AG09309 (cell line): ENCODE results near the gene APOLD1.
"Not testable (repeated sequence)": the region's sequence is repeated elsewhere in the genome, so short reads cannot be mapped to it uniquely, and the experiment has no call there.

ENCODE experiments used
- DNase-seq: peaks from one replicate; pipeline ENCODE4 v3.0.0-alpha.2; 2010; ENCODE audit warnings: low read depth
- H3K4me3 ChIP-seq: 2 replicates; pipeline ENCODE4 v1.5.1; 2011; ENCODE audit warnings: mild to moderate bottlenecking, low read depth, low read length, moderate library complexity; ENCODE audit not compliant: control insufficient read depth
- CTCF ChIP-seq: IDR thresholded peaks from 2 replicates; pipeline ENCODE4 v1.5.1; 2011; ENCODE audit warnings: mild to moderate bottlenecking, low read depth, low read length, inconsistent platforms; ENCODE audit not compliant: insufficient read depth, control insufficient read depth; ENCODE audit errors: missing control alignments

The APOLD1 gene

GRCh38 chr12:12796928-12797793, 11.7 kb downstream of the APOLD1 start:
- DNase-seq = no peak
- H3K4me3 ChIP-seq = no peak overlapping the region
- TF ChIP-seq CTCF = no peak

GRCh38 chr12:12797794-12798152, 12.3 kb downstream of the APOLD1 start:
- no peak overlapping the region for H3K4me3 ChIP-seq
- no peak for DNase-seq

GRCh38 chr12:12798480-12798879, 13.0 kb downstream of the APOLD1 start:
- DNase-seq = no peak
- H3K4me3 ChIP-seq = no peak overlapping the region
- no peak for TF ChIP-seq CTCF

More at GRCh38 chr12:12797794-12798152, 12.3 kb downstream of the APOLD1 start:
- TF ChIP-seq CTCF = no peak

GRCh38 chr12:12799163-12799920, 13.9 kb downstream of the APOLD1 start:
- H3K4me3 ChIP-seq = no peak overlapping the region
- DNase-seq = no peak
- no peak for TF ChIP-seq CTCF

GRCh38 chr12:12800406-12801180, 15.1 kb downstream of the APOLD1 start:
- H3K4me3 ChIP-seq = no peak overlapping the region
- DNase-seq = peak; percentile 39
- no peak for TF ChIP-seq CTCF

GRCh38 chr12:12801656-12802055, 16.2 kb downstream of the APOLD1 start:
- not testable (repeated sequence) for DNase-seq, H3K4me3 ChIP-seq
